Measurements from ENCODE around the gene MICA.

GRCh38 chr6:31453259-31453658 lies 49.9 kb downstream of the MICA start:
- TF ChIP-seq CTCF (IDR thresholded peaks at IDR 0.05) (no peak), POLR2A (IDR thresholded peaks at IDR 0.05) (no peak)
